HepG2 (cell line): ENCODE results near the gene PRSS2. TPM values are rescaled to one million over a fixed set of nuclear protein-coding genes. Genes with fewer than 3 reads are reported as not detected.

Source experiments
- ATAC-seq: fragments of 200-7000 bp; cut with Tn5 transposase; 3 replicates; pipeline ENCODE4 v1.9.1; 2020; ENCODE audit warnings: mild to moderate bottlenecking, moderate library complexity
- BruUV-seq: library from RNA; stranded (reverse); fragments of 400-500 nt; replicated peaks from 2 replicates; lab custom pipeline; 2021; lab: Mats Ljungman, UMichigan
- CTCF ChIA-PET: fragments of 300-600 bp; formaldehyde crosslinking; extraction: SDS; loops from one replicate; lab custom pipeline; 2021; ENCODE audit warnings: low total read pairs, inconsistent platforms, low intra/inter-chr PET ratio; lab: Yijun Ruan, JAX
- POLR2A ChIA-PET: fragments of 350-600 bp; sonication (Branson Sonifier 250); formaldehyde crosslinking; loops from one replicate; lab custom pipeline; 2020; ENCODE audit warnings: antibody characterized with exemption, inconsistent platforms; lab: Yijun Ruan, JAX
- DNase-seq: peaks from one replicate; pipeline ENCODE4 v3.0.0-alpha.2; 2015; ENCODE audit warnings: low spot score
- FAIRE-seq: peaks from 3 replicates; lab custom pipeline; 2011; peaks lifted over from hg19 to GRCh38; lab: Jason Lieb, UNC
- H2AFZ ChIP-seq: one replicate; pipeline ENCODE4 v1.6.1; 2011; ENCODE audit warnings: low read length, inconsistent platforms
- H3K27ac ChIP-seq: fragments of 300-600 bp; 3 replicates; pipeline ENCODE4 v1.8.0; 2011; ENCODE audit warnings: mixed run types, mild to moderate bottlenecking, mixed read lengths, low read length, inconsistent platforms; ENCODE audit not compliant: insufficient read depth; ENCODE audit errors: extremely low read length
- H3K27me3 ChIP-seq, 2 experiments: fragments of 200-600 bp in 1 of 2; 2 replicates in 1 of 2; 3 replicates in 1 of 2; pipeline versions ENCODE4 v1.6.0 to v1.8.0; 2011; ENCODE audit warnings: low read length in 2 of 2, mild to moderate bottlenecking in 2 of 2, moderate library complexity in 2 of 2, inconsistent platforms in 1 of 2; ENCODE audit not compliant: insufficient read depth in 2 of 2, control insufficient read depth in 1 of 2
- H3K36me3 ChIP-seq, 2 experiments: fragments of 200-600 bp in 1 of 2; replicated peaks in 1 of 2; 2 replicates in 1 of 2; 3 replicates in 1 of 2; pipeline versions ENCODE4 v1.5.1 to v1.8.0; 2011; ENCODE audit warnings: low read length in 2 of 2, inconsistent platforms in 1 of 2; ENCODE audit not compliant: insufficient read depth in 2 of 2, control insufficient read depth in 1 of 2
- H3K4me1 ChIP-seq: 2 replicates; pipeline ENCODE4 v1.5.1; 2012; ENCODE audit warnings: low read length, inconsistent platforms; ENCODE audit not compliant: insufficient read depth
- H3K4me2 ChIP-seq: 2 replicates; pipeline ENCODE4 v1.6.0; 2011; ENCODE audit warnings: low read depth, low read length, inconsistent platforms
- H3K4me3 ChIP-seq, 3 experiments: fragments of 200-600 bp in 1 of 3; sonication (generic), shearing (Covaris generic) in 1 of 3; replicated peaks in 1 of 3; 2 replicates each; pipeline ENCODE4 v1.5.1; 2011 to 2016; ENCODE audit warnings: low read length in 3 of 3, inconsistent platforms in 2 of 3, low read depth in 2 of 3, mild to moderate bottlenecking in 2 of 3, control low read depth in 1 of 3, mixed read lengths in 1 of 3; ENCODE audit not compliant: insufficient read depth in 1 of 3
- H3K79me2 ChIP-seq: one replicate; pipeline ENCODE4 v1.6.1; 2011; ENCODE audit warnings: low read length, inconsistent platforms; ENCODE audit not compliant: insufficient read depth
- H3K9ac ChIP-seq: 2 replicates; pipeline ENCODE4 v1.6.0; 2011; ENCODE audit warnings: mild to moderate bottlenecking, low read depth, low read length, inconsistent platforms; ENCODE audit not compliant: insufficient read depth
- H3K9me3 ChIP-seq: 2 replicates; pipeline ENCODE4 v1.5.1; 2012; ENCODE audit warnings: mild to moderate bottlenecking, low read length
- H4K20me1 ChIP-seq: 2 replicates; pipeline ENCODE4 v1.6.0; 2011; ENCODE audit warnings: inconsistent platforms, mild to moderate bottlenecking, low read length, moderate library complexity; ENCODE audit not compliant: insufficient read depth
- FOXO4 ChIP-seq: sonication (generic); formaldehyde crosslinking; conservative IDR thresholded peaks from 2 replicates; pipeline ENCODE4 v1.8.1; 2023; ENCODE audit warnings: missing genetic modification reagents
- NBN ChIP-seq: fragments of 450-650 bp; conservative IDR thresholded peaks from 2 replicates; pipeline ENCODE4 v1.6.1; 2017
- NCOA5 ChIP-seq: sonication (generic); formaldehyde crosslinking; IDR thresholded peaks from 2 replicates; pipeline ENCODE4 v1.4.0; 2020; ENCODE audit warnings: missing genetic modification reagents
- NR2F6 ChIP-seq, 2 experiments: IDR thresholded peaks; 2 replicates each; pipeline ENCODE4 v1.6.1; 2016; ENCODE audit warnings: antibody characterized with exemption in 1 of 2, mild to moderate bottlenecking in 1 of 2
- PATZ1 ChIP-seq: sonication (generic); formaldehyde crosslinking; IDR thresholded peaks from 2 replicates; pipeline ENCODE4 v1.4.0; 2020; ENCODE audit warnings: missing genetic modification reagents
- PREB ChIP-seq: sonication (generic); formaldehyde crosslinking; IDR thresholded peaks from 2 replicates; pipeline ENCODE4 v1.4.0; 2020; ENCODE audit warnings: missing genetic modification reagents
- RBFOX2 ChIP-seq: fragments of 200-400 bp; formaldehyde crosslinking; IDR thresholded peaks from 2 replicates; pipeline ENCODE4 v1.6.1; 2017; ENCODE audit warnings: low read depth, mild to moderate bottlenecking, low read length
- SKI ChIP-seq: fragments of 450-650 bp; IDR thresholded peaks from one replicate; pipeline ENCODE4 v1.6.1; 2018; ENCODE audit warnings: mild to moderate bottlenecking; ENCODE audit not compliant: partially characterized antibody
- ZNF431 ChIP-seq: sonication (generic); formaldehyde crosslinking; IDR thresholded peaks from 2 replicates; pipeline ENCODE4 v1.9.0; 2022; ENCODE audit warnings: missing genetic modification reagents, low read depth, mild to moderate bottlenecking, borderline replicate concordance
- ZNF629 ChIP-seq: sonication (generic); formaldehyde crosslinking; conservative IDR thresholded peaks from 2 replicates; pipeline ENCODE4 v1.5.0; 2020; ENCODE audit warnings: missing genetic modification reagents
- ZNF674 ChIP-seq: sonication (generic); formaldehyde crosslinking; IDR thresholded peaks from 2 replicates; pipeline ENCODE4 v1.5.0; 2020; ENCODE audit warnings: low read depth, mild to moderate bottlenecking, missing genetic modification reagents
- WGBS: methylation state at CpG from one replicate; pipeline ENCODE4 v1.1.6; 2017; ENCODE audit warnings: low lambda C conversion rate; 5-methylcytosine and 5-hydroxymethylcytosine counted together
- in situ Hi-C: cut with HindIII; loops from 2 replicates; pipeline ENCODE4 v1.10.0; 2017; ENCODE audit warnings: low pct_unique_long_range_greater_than_20kb; ENCODE audit not compliant: extremely low pct_ligation_motif_present
- intact Hi-C: fragments of 100-400 bp; cut with micrococcal nuclease; formaldehyde crosslinking; loops from one replicate; pipeline ENCODE4 v1.10.0; 2022; ENCODE audit not compliant: unreplicated experiment
- polyA plus RNA-seq, 8 experiments: library from polyadenylated mRNA; depleted of rRNA in 3 of 8; stranded (reverse) in 7 of 8; unstranded in 1 of 8; fragments of >200 nt; fragmentation: Illumina TruSeq in 4 of 8; extraction: Trizol in 4 of 8; gene quantifications; 2 replicates each; pipeline versions ENCODE4 v1.2.1 to v1.2.3, GENCODE V29; 2011 to 2016; ENCODE audit warnings: low read depth in 4 of 8, missing spikeins in 1 of 8, mixed read lengths in 1 of 8; ENCODE audit not compliant: insufficient read depth in 1 of 8
- total RNA-seq, 5 experiments: library from RNA; depleted of rRNA; stranded (reverse); fragments of >200 nt; fragmentation: Illumina TruSeq; extraction: Trizol; gene quantifications; 2 replicates each; pipeline ENCODE4 v1.2.3, GENCODE V29; 2016; ENCODE audit warnings: low read depth in 1 of 5

The PRSS2 gene
- total and polyA plus RNA-seq, 2 of the 13 experiments (the other 11 are each of a cell fraction or from before 2014, with no cell fraction given) = not detected

GRCh38 chr7:142795339-142795863, 24.6 kb downstream of the PRSS2 start:
- Histone ChIP-seq H3K9me3 (no peaks in the 10 kb centered on the region), H3K4me2 (no peak overlapping the region), H3K4me1 (no peaks in the 10 kb centered on the region), H3K36me3 (no peaks in the 10 kb centered on the region), H3K79me2 (no peaks in the 10 kb centered on the region), H3K9ac (no peak overlapping the region), H3K27me3 (peaks cover 6 to 59% of the 10 kb centered on the region in 2 experiments; a peak in 3 of 5 replicates), H3K27ac (no peak overlapping the region), H3K4me3 (no peak overlapping the region), H4K20me1 (no peaks in the 10 kb centered on the region), H2AFZ (no peak overlapping the region)
- ChIA-PET CTCF (no interaction called here), POLR2A (no interaction called here)
- no peak for TF ChIP-seq NCOA5 (CRISPR knock-in tag)
- no peak for TF ChIP-seq FOXO4 (CRISPR knock-in tag)
- TF ChIP-seq SKI = no peak
- TF ChIP-seq ZNF674 (CRISPR knock-in tag) = no peak
- TF ChIP-seq PATZ1 (CRISPR knock-in tag) = no peak
- TF ChIP-seq NBN = no peak
- no peak for TF ChIP-seq PREB (CRISPR knock-in tag)
- no peak for TF ChIP-seq ZNF431 (CRISPR knock-in tag)
- no peak for TF ChIP-seq ZNF629 (CRISPR knock-in tag)
- TF ChIP-seq RBFOX2 = no peak
- no peak for TF ChIP-seq NR2F6 (IDR thresholded peaks at IDR 0.05)
- TF ChIP-seq NR2F6 (CRISPR knock-in tag; IDR thresholded peaks at IDR 0.05) = no peak
- intact Hi-C loops = no loop called here
- 0% methylated on average over 5 of the region's 5 CpGs for WGBS
- no peak for ATAC-seq
- DNase-seq = no peak
- no TSS peak for BruUV-seq
- in situ Hi-C loops = no loop called here
- FAIRE-seq = no peak
